ENCODE results near the gene PSMB11.

Gene PSMB11

DNA sequence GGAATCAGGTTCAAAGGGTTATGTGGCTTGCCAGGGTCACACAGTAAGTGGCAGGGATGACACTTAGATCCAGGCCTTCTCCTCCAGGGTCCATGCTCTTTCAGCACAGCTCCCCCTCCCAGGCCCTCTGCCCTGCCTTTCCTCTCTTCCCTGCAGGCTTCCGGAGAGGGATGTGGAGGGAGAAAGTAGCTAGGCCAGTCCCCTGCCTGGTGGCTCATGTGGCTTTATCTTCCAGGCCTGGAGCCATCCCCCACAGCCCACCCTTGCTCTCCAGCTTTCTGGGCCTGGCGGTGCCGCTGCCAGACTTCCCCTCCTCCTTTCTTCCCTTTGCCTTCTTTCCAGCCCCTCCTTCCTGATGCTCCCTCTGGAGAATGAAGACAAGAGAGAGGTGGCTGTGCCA lies 1.7 kb downstream of the PSMB11 start:
- DNase-seq (ENCODE audit: low spot score), result no peak

DNA sequence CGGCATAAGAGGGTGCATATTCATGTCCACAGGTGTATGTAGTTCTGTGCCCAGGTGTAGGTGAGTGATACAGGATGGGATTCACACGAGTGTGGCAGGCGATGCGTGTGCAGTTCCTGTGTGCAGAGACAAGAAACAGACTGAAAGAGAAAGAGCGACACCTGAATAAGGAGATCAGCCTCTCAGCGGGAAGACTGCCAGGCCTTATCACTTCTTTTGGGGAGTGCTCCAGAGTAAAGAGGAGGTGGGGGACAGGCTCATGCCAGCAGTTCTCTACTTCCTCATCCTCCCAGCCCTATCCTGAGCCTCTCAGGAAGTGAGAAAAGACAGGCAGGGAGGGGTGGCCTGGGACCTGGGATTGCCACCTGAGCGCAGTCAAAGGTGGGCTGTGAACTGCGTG lies 2.8 kb downstream of the PSMB11 start:
- DNase-seq (ENCODE audit: low spot score), result no peak

DNA sequence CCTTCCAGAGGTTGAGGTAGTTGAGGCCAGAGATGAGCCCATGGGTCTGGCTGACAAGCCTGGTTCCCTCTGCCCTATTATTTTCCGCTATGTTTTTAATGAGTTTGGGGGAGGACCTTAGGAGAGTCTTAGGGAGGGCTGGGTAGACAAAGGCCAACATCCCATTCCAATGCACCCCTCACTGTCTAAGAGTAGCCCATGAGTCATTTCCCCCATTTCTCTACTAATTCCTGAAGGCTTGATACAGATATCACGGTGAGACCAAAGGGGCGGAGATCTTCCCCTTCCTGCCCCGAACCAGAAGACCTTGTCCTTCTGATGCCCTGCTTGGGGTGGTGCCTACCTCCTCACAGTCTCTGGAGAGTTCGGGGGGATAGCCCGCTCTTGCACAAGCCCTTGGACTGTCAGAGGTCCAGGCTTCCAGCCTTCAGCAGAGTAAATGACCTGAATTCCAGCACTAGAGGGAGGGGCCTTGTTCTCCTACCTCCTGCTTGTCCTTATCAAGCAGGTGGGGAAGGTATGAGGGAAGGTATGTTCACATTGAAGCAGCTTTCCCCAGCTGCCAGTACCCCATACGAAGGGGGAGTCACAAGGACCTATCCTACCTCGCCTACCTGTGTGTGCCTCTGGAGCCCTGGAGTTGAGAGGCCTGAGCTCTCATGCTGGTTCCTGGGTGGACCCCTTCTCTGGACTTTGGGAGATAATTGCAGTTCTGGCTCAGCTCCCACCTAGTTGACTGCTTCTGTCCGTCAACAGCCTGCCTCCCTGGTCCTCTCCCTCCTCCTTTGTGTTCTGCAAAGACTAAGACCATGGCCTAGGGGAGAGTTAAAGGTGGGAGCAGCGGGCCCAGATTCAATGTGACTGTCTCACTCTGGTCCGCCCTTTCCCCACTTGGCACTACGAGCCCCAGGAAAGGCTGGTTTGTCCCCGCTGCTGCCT lies 3.7 kb downstream of the PSMB11 start:
- DNase-seq (ENCODE audit: low spot score), result no peak

DNA sequence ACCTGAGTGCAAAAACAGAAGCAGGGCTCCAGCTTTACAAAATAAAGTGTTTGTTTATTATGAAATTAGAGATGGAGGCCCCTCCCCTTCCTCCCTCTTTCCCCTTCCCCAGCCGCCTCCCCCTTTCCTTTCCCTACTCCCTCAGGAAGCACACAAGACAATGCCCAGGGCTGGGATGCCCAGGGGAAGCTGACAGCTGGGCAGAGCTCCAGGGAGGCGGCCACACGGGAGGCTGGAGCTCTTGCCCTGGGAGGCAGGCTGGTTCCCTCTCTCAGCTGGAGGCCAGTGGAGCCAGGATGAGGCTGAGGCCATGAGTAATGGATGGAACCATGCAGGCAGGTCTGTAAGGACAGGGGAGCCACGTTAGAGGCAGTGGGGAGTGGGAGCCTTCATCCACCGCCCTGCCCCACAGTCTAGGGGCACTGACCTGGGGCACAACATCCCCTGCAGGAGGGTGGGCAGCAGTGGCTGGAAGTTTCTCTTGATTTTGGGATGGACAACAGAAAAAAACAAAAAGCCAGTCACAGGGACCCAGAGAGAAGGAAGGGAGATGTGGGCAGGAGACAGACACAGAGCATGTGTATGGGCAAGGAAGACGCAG lies 5.1 kb downstream of the PSMB11 start:
- no peak for DNase-seq (ENCODE audit: low spot score)

DNA sequence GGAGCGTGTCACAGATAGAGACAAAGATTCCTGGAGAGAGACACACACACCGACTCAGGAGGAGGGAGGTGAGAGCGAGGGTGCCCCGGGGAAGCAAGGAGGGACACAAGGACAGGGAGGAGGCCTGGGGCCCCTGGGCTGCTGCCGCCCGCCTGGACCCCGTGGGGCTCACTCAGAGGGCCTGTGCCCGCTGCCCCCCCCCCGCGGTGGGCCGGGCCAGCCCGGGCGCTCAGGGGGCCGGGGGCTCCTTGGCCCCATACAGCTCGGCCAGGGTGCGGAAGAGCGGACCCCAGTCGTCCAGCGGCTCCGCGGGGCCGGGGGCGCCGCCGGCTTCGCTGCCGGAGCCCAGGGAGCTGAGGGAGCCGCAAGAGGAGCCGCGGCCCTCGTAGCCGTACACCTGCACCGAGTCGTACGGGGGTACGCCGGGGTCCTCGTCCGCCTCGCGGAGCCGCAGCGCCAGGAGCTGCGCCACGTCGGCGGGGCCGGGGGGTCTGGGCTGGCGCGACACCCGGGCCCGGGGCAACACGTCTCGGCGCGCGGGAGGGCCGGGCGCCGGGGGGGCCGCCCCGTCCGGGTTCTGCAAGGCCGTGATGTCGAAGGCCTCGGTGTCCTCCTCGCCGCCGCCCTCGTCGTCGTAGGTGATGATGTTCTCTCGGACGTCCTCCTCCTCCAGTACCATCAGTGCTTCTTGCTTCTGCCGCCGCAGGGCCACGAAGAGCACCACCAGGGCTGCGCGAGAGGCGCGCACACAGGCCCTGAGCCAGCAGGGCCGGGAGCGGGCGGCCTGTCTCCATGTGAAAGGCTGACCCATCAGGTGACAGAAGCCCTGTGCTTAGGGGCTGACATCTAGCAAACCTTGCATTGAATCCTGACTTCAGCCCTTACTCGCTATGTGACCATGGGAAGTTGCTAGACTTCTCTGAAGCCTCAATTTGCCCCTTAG lies 6.0 kb downstream of the PSMB11 start:
- no peak for DNase-seq (ENCODE audit: low spot score)

DNA sequence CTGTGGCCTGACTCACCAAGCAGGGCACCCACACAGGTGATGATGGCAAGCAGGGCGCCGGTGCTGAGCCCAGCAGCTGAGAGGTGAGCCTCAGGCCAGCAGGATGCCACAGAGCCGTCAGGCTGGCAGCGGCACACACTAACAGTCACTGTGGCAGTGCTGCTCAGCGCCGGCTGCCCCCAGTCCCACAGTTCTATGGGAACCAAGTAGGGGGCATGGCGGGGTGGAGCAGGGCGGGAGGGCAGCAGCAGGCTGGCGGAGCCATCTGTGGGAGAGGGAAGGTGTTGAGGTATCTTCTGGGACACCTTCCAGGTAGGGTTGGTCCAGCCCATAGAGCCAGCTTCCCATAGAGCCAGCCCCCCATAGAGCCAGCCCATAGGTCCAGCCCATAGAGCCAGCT lies 7.0 kb downstream of the PSMB11 start:
- DNase-seq (ENCODE audit: low spot score), result no peak

DNA sequence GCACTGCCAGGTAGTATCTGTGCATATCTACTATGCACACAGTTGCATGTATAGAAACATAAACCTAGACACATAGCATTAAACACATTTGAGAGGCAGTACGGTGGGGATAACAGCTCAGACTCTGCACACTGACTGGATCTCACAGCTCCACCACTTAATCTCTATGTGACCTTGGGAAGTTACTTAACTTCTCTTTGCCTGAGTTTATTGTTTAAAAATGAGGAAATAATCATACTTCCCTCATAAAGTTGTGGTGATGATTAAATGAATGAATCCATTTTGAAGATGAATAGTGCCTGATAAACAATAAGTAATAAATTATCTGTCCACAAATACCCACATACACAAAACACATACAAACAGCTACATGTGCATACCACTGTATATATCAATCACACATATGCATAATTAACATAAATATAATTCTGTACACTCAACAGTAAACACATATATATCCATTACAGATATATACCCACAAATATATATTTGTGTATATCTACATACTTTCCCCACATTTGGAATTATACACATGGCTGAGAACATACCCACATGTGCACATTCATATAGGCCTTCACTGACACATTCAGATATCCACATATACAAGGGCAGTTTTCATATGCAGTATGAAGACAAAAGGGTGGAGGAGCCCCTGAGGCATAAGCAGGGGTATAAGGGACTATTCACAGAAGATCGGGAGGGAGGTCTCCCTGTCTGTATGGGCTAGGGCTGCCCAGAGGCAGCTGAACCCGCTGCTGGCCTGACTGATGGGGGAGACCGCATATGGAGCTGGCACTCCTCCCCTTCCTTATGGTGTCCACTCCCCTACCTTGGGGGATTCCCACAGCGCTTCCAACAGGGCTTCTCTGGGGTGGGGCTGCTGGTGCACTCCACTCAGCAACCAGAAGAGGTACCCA lies 9.4 kb downstream of the PSMB11 start:
- DNase-seq (ENCODE audit: low spot score), result no peak

DNA sequence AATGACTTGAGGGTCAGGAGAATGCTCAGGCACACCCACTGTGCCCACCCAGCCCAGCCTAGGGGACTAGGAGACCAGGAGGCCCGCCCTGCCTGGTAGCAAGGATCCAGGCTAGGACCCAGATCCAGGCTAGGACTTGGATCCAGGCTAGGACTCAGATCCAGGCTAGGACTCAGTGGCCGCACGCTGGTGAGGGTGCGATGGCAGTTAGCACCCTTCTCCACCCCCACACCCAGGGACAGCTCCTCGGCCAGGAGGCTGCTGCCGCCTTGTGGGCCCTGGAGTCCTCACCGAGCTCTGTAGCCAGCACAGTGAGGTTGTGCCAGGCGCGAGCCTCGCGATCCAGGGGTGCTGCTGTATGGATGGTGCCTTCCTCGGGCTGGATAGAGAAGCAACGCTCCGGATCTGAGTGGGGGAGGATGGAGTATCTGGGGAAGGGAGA lies 10.2 kb downstream of the PSMB11 start:
- no peak for DNase-seq (ENCODE audit: low spot score)

DNA sequence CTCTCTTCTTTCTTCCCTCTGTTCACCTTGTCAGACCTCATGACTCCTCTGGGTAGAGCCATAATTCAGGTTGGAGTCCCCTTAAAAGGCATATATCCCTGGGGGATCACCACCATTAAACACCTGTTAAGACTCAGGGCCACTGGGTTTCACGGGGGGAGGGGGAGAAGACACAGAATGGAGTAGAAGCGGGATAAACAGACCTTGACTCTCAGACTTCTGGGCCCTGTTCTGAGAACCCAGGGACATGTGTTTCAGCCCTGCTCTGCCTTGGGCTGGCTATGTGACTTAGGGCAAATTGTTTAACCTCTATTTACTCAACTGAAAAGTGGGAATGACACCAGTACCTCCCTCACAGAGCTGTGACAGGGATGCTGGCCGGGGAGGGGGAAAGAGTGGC lies 10.7 kb downstream of the PSMB11 start:
- no peak for DNase-seq (ENCODE audit: low spot score)

DNA sequence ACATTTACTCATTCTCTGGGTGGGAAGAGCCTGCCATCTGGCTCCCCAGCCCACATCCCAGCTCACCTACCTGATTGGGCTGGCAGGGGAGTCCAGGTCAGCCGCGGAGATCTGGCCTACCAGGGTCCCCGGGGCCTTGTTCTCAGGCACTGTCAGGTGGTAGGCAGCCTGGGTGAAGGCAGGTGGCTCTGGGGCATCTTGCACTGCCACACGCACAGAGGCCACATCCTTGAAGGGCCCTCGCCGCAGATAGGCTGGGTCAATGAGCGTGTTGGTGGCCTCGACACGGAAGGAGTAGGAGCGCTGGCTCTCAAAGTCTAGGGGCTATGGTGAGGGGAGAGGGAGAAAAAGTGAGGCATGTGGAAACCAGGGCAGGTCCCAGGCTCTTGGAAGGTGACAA lies 11.4 kb downstream of the PSMB11 start:
- DNase-seq (ENCODE audit: low spot score), result no peak

DNA sequence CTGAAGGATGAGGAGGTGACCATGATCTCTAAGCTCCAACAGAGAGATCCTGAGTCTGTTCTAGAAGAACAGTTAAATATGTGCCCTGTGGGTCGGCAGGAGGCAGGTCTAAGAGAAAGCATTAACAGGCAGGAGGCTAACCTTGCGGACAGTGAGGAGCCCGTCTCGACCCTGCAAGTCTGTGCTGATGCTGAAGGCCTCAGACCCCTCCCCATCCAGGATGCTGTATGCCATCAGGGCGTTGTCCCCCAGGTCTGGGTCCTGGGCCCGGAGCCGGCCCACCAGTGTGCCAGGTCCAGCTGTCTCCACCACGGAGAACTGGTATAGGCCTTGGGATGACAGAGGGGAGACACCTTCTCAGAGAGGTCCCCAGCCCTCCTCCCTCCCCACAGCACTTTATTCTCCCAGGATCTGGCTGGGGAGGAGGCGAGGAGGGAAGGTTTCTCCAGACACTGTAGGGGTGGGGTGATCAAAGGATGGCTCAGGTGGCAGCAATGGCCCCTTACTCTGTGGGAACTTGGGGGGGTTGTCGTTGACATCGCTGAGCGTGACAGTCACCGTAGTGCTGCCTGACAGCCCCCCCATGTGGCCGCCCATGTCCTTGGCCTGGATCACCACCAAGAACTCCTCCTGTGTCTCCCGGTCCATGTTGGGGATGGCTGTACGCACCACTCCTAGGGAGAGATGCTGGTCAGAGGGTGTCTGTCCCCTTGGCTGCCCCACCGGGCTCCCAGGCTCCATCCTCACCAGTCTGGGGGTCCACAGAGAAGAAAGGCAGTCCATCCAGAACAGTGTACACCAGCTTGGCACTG lies 12.2 kb downstream of the PSMB11 start:
- DNase-seq (ENCODE audit: low spot score), result no peak

DNA sequence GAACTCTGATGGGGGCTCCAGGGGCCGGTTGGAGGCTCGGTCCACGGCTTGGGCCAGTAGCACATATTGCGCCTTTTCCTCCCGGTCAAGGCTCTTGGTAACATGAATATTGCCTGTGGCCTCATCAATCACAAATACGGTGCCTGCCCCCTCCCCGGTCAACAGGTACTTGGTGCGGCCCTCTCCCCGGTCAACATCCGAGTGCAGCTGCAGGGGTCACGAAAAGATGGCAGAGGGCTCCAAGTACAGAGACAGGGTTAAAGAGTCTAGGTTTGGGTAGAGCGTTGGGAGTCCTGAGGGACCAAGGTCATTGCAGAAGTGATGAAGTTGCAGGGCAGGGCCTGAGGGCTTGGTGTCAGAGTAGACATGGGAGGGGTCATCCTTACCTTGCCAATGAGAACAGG lies 13.1 kb downstream of the PSMB11 start:
- no peak for DNase-seq (ENCODE audit: low spot score)

DNA sequence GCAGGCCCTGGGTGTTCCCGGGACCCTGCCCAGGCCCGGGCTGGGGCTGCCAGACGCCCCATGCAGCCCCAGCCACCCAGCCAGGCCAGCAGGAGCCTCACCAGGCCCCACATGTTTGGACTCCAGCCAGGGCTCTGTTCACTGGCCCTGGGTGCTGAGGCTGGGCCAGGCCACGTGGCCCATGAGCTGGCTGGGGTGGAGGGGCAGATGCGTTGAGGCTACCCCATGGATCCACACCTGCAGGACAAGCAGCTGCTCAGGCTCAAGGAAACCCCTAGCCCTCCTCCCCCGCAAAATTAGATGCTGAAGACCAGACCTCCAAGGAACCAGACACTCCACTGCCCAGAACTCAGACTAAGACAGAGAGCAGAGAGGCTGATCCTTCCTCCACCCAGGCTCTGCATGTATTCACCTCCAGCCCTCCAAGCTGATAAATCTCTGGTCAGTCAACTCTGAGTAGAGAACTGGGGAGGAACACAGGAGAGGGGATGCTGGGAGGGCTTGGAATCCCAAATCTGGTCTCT lies 13.7 kb downstream of the PSMB11 start:
- no peak for DNase-seq (ENCODE audit: low spot score)

DNA sequence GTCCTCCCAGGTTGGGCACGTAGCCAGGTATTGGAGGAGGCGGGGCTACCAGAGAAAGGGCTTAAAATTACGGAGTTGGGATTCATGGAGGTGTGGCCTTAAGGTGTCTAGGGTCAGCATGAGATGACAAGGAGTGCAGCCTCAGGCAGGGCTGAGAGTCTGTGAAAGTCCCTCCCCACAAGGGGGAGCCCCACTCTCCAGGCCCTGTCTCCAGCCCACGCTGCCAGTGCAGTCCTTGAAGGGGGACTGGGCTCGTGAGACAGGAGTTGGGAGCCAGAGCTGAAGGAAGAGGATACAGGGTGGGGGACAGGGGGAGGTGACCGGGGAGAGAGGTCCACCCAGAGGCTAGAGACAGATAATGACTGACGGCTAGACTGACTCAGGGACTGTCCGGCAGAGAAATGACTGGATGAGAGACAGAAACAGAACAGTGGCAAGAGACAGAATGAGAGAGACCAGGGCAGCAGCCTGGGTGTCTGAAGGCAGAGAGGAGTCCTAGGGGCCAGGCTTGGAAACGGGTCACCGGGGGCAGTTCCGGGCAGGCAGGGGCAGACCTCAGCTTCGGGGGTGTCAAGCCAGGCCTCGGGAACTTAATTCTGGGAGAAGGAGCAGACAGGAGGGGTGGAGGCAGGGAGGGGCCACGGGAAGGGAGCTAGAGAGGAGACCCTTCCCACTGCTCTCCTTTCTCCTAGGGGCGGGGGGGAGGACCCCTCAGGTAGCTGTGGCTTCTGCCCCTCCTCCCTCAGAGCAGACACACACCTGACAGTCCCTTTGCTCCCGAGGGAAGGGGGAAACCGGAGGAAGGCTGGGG lies 14.3 kb downstream of the PSMB11 start:
- DNase-seq (ENCODE audit: low spot score), result peak; percentile 63

DNA sequence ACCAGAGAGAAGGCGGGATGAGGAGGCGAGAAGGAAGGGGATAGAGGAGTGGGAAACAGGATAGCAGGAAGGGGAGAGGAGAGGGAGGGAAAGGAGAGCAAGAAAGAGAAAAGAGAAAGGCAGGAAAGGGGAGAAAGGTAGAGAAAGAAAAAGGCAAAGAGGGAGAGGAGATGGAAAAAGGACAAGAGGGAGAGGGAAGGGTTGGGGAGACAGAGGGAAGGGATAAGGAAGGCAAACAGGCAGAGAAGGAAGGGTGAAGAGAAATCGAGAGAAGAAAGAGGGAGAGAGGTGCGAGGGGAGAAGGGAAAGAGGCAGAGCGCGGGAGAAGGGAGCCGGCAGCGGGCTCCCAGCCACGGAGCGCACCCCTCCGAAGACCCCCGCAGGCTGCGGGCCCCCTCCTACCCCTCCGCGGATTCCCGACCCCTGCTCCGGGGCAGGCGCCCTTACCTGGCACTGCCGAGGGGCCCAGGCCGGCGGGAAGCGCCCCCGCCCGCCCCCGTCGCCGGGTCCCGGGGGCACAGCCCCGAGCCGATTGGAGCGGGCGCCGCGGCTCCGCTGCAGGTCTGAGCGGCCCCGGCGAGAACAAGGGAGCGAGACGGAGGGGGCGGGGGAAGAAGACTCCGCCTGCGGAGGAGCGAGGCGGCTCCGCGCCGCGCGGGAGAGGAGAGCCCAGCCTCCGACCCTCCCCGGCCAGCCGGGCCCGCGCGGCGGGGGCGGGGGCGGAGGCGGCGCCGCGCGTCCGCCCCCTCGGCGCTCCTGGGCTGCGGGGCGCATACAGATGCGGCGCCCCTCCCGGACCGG lies 15.1 kb downstream of the PSMB11 start, which contains the start of gene CDH24:
CDH24 (minus strand) TSS at position 565 of the 801 bp plus-strand sequence. CDS start 1,787 bp downstream, outside the sequence.
- DNase-seq (ENCODE audit: low spot score), result peak; percentile 43

DNA sequence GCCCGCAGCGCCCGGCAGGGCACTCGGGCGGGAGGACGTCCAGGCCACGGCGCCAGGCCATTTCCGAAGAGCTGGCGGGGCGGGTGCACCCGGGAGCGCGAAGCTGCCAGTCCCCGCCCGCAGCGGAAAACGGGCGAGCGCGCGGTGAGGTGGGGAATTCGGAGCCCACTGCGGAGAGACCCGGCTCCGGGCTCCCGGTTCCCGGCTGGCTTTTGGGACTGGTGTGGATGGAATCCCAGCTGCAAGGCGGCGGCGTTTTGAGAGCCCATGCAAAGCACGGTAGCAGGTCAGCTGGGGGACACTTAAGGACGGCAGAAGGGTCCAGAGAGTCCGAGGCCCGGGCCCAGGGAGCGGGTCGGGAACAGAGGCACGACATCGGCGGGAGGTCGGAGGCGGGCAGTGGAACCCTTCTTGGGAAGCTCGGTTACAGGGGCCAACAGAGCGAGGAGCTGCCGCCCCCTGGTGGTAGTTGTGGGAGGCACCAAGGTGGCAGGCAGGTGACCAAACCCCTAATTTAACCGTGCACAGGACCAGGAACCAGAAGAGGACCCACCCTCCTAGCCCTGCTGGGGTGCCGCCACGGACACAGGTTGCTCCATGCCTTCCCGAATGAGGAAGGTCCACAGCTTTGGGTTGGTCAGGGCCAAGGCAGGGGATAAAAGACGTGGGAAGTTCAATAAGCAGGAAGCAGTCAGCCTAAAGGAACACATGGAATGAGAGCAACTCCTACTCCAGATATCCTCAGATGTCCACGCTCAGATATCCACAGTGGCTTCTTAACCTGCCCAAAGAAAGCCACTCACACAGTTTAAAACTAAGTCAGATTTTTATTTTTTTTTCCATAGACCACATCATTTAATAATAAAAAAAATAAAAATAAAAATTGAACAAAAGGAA lies 16.0 kb downstream of the PSMB11 start:
- DNase-seq (ENCODE audit: low spot score), result peak; percentile 83
